Naive B cell (primary cell): ENCODE results near the gene VAPB. TPM values are rescaled to one million over a fixed set of nuclear protein-coding genes. Genes with fewer than 3 reads are reported as not detected.
A peak's percentile ranks its signal among the peaks of the same experiment; 100 is the strongest.

ENCODE experiments used
- ATAC-seq, 2 donors: fragments of 150-1000 bp; cut with Tn5 transposase; 2 replicates each; pipeline ENCODE4 v1.10.0; 2021; ENCODE audit warnings: low read depth in 2 of 2, mild to moderate bottlenecking in 2 of 2, moderate library complexity in 2 of 2
- DNase-seq: peaks from one replicate; pipeline ENCODE4 v3.0.0; 2022
- H3K27ac Mint-ChIP-seq, 6 donors: one replicate each; pipeline ENCODE4 v1.8.0; 2020 to 2022; ENCODE audit warnings: mild to moderate bottlenecking in 6 of 6, mixed read lengths in 6 of 6, moderate library complexity in 5 of 6, inconsistent platforms in 2 of 6
- H3K27me3 Mint-ChIP-seq, 3 donors: one replicate each; pipeline ENCODE4 v1.8.0; 2021 to 2022; ENCODE audit warnings: mixed read lengths in 3 of 3, mild to moderate bottlenecking in 1 of 3
- H3K36me3 Mint-ChIP-seq, 2 donors: one replicate each; pipeline ENCODE4 v1.8.0; 2020 to 2022; ENCODE audit warnings: mixed read lengths in 2 of 2, inconsistent platforms in 1 of 2, mild to moderate bottlenecking in 1 of 2
- H3K4me1 Mint-ChIP-seq, 3 donors: one replicate each; pipeline ENCODE4 v1.8.0; 2020 to 2022; ENCODE audit warnings: mixed read lengths in 3 of 3, inconsistent platforms in 1 of 3, mild to moderate bottlenecking in 1 of 3, moderate library complexity in 1 of 3
- H3K4me3 Mint-ChIP-seq, 8 donors: one replicate each; pipeline ENCODE4 v1.8.0; 2020 to 2022; ENCODE audit warnings: mild to moderate bottlenecking in 8 of 8, mixed read lengths in 8 of 8, moderate library complexity in 8 of 8, inconsistent platforms in 2 of 8
- H3K9me3 Mint-ChIP-seq, 7 donors: one replicate each; pipeline ENCODE4 v1.8.0; 2020 to 2022; ENCODE audit warnings: mixed read lengths in 7 of 7, mild to moderate bottlenecking in 5 of 7, inconsistent platforms in 2 of 7, moderate library complexity in 1 of 7
- polyA plus RNA-seq, 6 donors: library from polyadenylated mRNA; unstranded; fragments of 300-500 nt; fragmentation: Illumina TruSeq; gene quantifications; one replicate each; pipeline ENCODE4 v1.2.3, GENCODE V29; 2021; ENCODE audit warnings: low read depth in 6 of 6

The VAPB gene
- polyA plus RNA-seq, 6 donors from 2014 or later: 18.1 to 30.7 (median 21.3) TPM

DNA sequence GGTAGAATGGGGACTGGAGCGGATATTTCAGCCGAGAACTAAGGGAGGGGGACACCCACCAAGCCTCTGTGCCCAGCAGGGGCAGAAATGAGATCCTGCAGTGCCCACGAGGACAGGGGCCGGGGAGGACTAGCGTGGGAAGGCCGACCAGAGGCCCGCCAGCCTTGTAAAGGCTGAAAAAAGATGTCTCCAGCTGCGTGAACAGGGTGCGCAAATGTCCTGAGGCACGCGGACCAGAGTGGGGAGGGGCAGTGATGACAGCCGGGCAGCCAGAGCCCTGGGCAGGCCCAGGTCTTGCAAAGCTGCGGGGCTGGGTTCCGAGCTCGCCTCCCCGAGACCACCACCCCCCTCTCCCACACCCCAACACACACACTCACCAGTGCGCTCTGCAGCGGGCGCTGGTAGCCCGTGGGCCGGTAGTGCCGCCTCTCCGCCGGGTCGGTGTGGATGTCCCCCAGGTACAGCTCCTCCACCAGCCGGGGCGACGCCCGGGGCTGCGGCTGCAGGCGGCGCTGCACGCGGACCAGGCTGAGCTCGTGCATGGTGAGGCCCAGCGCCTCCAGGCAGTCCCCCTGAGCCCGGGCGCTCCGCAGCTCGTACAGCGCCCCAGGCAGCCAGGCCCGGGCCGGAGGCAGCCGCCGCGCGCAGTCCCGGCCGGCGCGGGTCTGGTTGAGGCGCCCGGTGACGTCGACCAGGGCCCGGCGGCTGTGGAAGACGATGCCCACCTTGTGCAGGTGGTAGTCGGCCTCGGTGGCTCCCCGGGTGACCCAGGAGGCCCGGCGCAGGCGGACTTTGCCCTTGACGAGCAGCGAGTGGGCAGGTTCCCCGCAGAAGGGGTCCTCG lies 77.9 kb downstream of the VAPB start:
- H3K9me3 Mint-ChIP-seq: peaks cover 0 to 7% (median 0%) of the 10 kb centered on the region in 7 donors
- H3K27me3 Mint-ChIP-seq: peaks cover 3 to 14% (median 9%) of the 10 kb centered on the region in 3 donors
- H3K4me1 Mint-ChIP-seq: peaks cover 0 to 1% (median under 1%) of the 10 kb centered on the region in 3 donors
- peaks cover 0 to 4% of the 10 kb centered on the region in 2 donors for H3K36me3 Mint-ChIP-seq
- no peak overlapping the region for H3K27ac Mint-ChIP-seq
- H3K4me3 Mint-ChIP-seq: no peak overlapping the region
- no peak for ATAC-seq
- DNase-seq: no peak

DNA sequence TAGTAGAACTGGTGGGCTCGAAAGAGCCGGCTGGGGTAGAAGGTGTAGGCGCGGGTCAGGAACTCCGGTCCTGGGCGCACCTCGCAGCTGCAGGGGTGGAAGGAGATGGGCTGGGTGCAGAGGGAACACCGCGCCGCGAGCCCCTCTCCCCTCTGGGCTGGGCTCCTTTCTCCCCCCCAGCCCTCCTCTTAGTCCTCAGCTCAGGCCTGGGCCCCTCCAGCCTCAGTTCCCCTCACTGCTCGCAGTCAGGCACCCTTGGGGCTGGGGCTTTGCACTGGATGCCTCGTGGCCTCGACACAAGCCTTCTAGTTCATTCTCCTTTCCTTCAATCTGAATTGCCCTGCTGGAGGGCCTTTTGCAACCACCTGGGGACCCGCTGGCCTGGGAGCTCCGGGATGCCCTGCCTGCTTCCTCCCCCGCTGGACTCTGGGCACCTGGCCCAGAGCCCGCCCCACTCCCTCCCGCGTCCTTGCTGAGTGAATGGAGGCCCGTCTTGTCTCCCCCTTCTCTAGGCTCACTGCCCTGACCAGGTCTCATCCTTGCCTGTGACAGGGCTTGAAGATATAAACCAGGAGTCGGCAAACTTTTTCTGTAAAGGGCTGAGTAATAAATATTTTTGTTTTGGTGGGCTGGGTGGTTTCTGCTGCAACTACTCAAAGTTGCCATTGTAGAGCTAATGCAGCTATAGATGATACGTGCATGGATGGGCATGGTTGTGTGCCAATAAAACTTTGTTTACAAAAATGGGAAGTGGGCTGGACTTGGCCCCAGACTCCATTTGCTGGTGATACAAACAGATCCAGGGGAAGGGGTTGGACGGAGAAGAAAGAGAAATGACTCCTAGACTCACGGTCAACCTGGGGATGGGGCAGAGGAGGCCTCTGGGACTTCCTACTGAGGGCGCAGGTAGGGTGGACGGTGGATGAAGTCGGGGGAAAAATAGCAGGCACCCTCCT lies 78.8 kb downstream of the VAPB start:
- Mint-ChIP-seq H3K4me1 (no peaks in the 10 kb centered on the region), H3K27ac (peak overlapping the region in 1 of 6 donors; percentile 11), H3K4me3 (no peak overlapping the region), H3K36me3 (peaks cover 0 to 4% of the 10 kb centered on the region in 2 donors), H3K27me3 (peaks cover 3 to 12% (median 7%) of the 10 kb centered on the region in 3 donors), H3K9me3 (peaks cover 0 to 3% (median 0%) of the 10 kb centered on the region in 7 donors)
- DNase-seq (no peak), ATAC-seq (no peak)

DNA sequence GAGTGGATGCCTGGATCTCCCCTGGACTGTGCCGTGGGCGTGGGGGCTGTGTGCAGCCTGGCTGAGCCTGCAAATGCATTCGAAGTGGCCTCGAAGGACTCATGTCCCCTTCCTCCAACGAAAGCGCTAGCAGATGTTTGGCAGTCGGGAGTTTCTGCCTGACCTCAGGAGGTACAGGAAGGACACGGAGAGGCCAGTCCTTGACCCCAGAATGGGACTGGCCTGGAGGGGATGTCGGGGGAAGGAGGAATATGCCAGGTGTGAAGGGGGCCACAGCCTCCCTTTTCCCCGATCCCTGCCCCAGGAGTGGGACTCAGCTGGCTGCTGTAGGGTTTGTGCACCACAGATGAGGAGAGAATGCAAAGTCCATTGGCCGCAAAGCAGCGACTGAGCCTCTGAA lies 80.6 kb downstream of the VAPB start:
- Mint-ChIP-seq H3K36me3 (peaks cover 0 to 5% of the 10 kb centered on the region in 2 donors), H3K4me1 (no peaks in the 10 kb centered on the region), H3K9me3 (peaks cover 0 to 2% (median 0%) of the 10 kb centered on the region in 7 donors), H3K27me3 (peaks cover 0 to 11% (median 7%) of the 10 kb centered on the region in 3 donors), H3K4me3 (no peak overlapping the region), H3K27ac (no peak overlapping the region)
- no peak for ATAC-seq
- no peak for DNase-seq

DNA sequence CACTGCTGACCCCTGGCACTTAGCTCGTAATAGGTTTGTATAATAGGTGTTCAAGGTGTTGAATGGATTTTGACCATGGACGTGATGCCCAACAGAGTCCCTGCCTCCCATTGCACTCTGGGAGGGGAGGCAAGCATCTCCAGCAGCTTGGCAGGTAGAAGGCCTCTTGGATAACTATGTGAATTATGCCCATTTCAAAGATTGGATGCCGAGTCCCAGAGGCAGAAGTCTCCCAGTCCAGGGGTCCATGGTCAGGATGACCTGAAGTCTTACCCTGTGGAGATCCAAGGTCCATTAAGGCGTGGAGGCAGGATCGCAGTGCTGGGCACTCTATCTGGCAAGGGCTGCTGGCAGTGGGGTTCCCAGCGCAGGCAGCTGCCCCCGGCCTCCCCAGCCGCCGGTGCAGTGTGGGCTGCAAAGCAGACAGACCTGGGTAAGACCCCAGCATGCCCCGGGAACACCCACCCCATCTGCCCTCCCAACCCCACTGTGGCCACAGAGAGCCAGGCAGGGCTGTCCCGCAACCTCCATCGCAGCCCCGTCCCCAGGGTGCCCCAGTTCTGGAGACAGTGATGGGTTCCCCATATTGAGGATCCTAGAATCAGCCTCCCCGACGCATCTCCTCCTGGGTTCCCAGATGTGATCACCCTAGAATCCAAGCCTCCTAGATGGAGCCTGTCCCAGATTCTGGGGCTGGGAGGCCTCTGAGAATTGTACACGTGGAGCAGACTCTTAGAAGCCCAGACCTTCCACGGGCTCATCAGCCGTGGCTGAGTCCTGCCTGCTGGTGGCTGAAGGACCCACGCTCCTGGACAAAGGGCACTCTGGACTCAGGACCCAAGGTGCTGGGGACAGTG lies 81.5 kb downstream of the VAPB start:
- Mint-ChIP-seq H3K4me1 (no peaks in the 10 kb centered on the region), H3K27me3 (peaks cover 0 to 7% (median 7%) of the 10 kb centered on the region in 3 donors), H3K27ac (peak overlapping the region in 1 of 6 donors; percentile 74), H3K36me3 (peaks cover 0 to 10% of the 10 kb centered on the region in 2 donors), H3K9me3 (peaks cover 0 to 4% (median 0%) of the 10 kb centered on the region in 7 donors), H3K4me3 (no peak overlapping the region)
- DNase-seq (no peak), ATAC-seq (no peak)

DNA sequence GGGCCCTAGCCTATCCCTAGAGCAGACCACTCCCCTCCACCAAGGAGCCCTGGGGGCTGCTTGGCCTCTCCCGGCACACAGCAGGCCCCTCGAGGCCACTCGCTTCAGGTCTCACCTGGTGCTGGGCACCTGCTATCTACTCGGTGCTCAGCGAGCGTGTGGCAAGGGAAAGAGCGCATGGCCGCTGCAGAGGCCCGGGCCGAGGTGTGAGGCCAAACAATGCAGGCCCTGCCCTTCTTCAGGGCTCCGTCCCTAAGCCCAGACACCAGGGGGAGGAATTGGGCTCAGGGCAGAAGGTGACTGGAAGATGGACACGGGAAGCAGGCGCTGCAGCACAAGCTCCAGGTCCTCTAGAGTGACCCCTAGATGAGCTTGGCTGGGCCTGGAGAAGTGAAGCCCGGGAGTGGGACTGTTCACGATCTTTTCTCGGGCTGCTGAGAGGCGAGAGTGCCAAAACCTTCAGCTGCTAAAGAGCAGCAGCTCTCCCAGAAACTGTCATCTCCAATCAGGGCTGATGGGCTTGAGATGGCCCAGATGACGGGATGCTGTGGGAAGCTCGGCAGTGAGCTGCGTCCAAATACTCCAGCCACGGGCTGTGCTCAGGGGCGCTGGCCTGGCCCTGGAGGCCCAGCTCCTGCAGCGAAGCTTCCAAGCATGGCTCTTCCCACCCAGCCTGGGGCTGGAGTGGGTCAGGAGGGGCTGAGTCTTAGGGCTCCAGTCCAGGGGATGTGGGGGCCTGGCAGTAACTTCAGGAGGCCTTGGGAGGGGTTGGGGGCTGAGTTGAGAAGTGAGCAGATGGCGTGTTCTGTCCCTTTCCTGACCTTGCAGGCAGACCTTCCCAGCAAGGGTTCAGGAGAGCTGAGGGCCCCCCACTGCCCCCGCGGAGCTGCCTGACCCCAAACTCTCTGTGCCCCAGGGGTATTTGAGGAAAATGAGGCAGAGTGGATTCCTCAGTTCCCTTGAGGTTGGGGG lies 82.5 kb downstream of the VAPB start:
- peaks cover 0 to 3% (median 0%) of the 10 kb centered on the region in 7 donors for H3K9me3 Mint-ChIP-seq
- no peak overlapping the region for H3K27ac Mint-ChIP-seq
- no peaks in the 10 kb centered on the region for H3K4me1 Mint-ChIP-seq
- ATAC-seq (no peak), DNase-seq (no peak)
- H3K27me3 Mint-ChIP-seq: peaks cover 0 to 7% (median 3%) of the 10 kb centered on the region in 3 donors
- no peak overlapping the region for H3K4me3 Mint-ChIP-seq
- peaks cover 1 to 10% of the 10 kb centered on the region in 2 donors for H3K36me3 Mint-ChIP-seq

DNA sequence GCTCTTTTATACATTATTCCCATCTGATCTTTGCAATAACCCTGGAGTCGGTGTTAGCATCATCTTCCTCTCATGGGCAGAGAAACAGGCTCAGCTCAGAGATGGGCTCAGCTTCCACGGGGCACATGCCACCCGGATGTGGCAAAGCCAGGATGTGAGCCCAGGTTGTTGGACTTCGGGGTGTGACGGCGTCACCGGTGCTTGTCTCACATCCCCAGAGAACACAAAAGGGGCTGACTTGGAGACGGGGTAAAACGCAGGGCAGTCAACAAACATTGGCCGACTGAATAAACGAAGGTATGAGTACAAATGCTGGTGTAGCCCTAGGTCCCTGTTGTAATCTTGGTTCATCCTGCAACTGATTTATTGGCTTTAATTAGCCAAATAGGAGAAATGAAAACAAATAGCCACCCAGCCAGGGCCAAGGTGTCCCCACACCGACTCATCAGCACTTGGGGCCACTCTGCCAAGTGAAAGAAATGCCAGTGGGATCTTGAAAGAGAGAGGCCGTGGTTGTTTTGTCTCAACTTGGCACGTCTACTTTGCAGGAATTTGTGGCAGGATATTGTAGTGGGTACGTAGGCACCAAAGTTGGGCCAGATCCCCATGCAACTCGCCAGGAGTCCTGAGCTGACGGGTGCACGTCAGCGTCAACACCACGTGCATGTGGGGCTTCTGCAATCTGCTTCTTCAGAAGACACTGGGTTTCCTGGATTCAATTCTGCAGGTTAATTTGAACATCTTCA lies 83.4 kb downstream of the VAPB start:
- H3K9me3 Mint-ChIP-seq: peaks cover 0 to 3% (median 1%) of the 10 kb centered on the region in 7 donors
- no peak overlapping the region for H3K27ac Mint-ChIP-seq

DNA sequence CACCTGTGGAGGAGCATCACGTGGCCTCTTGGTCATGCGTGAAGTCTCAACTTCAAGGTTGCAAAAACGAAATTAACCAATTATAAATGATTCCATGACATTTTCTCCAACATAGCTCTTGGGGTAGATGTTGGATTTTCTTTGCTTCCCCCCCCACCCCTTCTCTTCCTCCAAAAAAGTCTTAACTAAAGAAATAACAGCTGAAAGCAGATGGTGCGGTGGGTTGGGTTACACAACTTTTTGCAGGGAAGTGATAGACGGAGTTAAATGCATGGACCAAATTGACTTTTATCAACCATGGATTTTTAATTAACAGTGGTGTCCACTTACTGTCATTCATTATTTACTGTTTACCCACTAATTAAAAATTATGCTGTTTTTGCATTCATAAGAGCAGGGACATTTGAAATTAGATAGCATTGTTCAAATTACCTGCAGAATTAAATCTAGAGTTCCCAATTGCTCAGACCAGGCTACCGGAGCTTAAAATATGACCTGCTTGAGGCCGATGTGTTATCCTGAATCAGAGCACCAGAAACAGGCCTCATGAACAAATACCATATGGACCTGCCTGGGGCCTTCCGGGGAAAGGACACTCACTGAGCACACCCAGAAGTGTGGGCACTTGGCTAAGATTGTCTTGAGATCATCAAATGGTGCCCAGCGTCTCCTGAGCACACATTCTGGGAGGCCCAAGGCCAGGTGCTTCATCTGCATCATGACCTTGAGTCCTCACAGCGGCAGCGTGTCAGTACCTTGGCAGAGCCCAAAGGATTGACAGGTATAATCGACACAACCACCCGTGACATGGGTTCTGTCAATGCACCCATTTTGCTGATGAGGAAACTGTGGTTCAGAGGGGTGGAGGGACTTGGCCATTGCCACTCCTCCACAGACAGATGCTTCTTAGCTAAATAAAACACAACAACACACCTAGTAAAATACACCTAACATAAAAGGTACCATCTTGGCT lies 84.7 kb downstream of the VAPB start:
- Mint-ChIP-seq H3K4me3 (no peak overlapping the region), H3K4me1 (no peaks in the 10 kb centered on the region), H3K27me3 (peaks cover 0 to 8% (median 0%) of the 10 kb centered on the region in 3 donors), H3K27ac (no peak overlapping the region), H3K9me3 (peaks cover 4 to 15% (median 9%) of the 10 kb centered on the region in 7 donors), H3K36me3 (peaks cover 10 to 21% of the 10 kb centered on the region in 2 donors)
- no peak for DNase-seq
- ATAC-seq: no peak

More for the DNA sequence above, 83.4 kb downstream of the VAPB start:
- Mint-ChIP-seq H3K4me1 (no peaks in the 10 kb centered on the region), H3K36me3 (peaks cover 10 to 11% of the 10 kb centered on the region in 2 donors), H3K4me3 (no peak overlapping the region), H3K27me3 (peaks cover 0 to 7% (median 0%) of the 10 kb centered on the region in 3 donors)
- ATAC-seq: no peak
- DNase-seq: no peak

DNA sequence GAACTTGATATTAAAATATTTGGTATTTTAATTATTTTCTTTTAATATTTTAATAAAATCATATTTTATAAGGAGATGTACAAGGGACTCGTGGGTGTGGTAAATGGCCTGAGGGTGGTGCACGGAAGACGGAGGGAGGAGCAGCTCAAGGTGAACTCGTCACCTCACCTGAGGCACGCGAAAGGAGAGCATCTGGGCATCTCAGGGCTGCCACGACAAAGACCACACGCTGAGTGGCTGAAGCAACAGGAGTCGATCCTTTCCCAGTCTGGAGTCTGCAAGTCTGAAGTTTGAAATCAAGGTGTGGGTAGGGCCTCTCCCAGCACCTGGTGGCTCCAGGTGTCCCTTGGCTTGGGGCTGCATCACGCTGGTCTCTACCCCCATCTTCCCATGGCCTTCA lies 86.4 kb downstream of the VAPB start:
- H3K4me1 Mint-ChIP-seq: no peaks in the 10 kb centered on the region
- peaks cover 6 to 21% of the 10 kb centered on the region in 2 donors for H3K36me3 Mint-ChIP-seq
- no peak for ATAC-seq

DNA sequence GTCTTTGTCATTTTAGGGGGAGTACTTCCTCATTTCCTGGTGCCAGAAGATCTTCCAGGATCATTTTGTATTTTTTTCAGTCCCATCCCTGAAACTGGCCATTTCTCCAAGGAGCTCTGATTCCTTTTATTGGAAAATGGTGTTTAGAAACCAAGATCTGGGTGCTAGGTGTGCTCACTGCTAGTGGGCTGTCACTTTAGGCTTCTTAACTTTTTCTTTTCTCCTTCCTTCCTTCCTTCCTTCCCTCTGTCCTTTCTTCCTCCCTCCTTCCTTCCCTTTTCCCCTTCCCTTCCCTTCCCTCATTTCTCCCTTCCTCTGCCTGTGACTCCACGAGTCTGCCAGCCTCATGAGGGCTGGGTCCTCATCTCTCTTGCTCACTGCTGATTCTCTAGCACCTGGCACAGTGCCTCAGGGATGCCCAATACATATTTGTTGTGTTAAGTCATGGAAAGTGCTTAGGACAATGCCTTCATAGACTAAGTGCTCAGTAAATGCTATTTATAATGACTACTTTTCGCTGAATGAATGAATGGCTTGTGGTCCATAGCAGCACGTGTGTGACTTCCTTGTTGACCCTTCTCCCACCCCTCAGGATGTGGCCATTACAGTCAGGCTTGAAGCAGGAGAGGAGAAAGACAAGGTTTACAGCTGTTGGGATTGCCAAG lies 89.2 kb downstream of the VAPB start:
- no peak for DNase-seq
- peaks cover 5 to 26% (median 9%) of the 10 kb centered on the region in 7 donors for H3K9me3 Mint-ChIP-seq
- H3K4me1 Mint-ChIP-seq: no peaks in the 10 kb centered on the region
- H3K27me3 Mint-ChIP-seq: peaks cover 8 to 33% (median 8%) of the 10 kb centered on the region in 3 donors
- no peak overlapping the region for H3K4me3 Mint-ChIP-seq
- peak overlapping the region in 1 of 6 donors; percentile 31 for H3K27ac Mint-ChIP-seq
- no peak for ATAC-seq
- H3K36me3 Mint-ChIP-seq: peaks cover 10 to 28% of the 10 kb centered on the region in 2 donors

More for the DNA sequence above, 86.4 kb downstream of the VAPB start:
- Mint-ChIP-seq H3K27ac (no peak overlapping the region), H3K9me3 (peaks cover 4 to 21% (median 9%) of the 10 kb centered on the region in 7 donors), H3K27me3 (peaks cover 0 to 16% (median 4%) of the 10 kb centered on the region in 3 donors), H3K4me3 (no peak overlapping the region)
- no peak for DNase-seq
